ENCODE data around the gene NADK2. TPM values are rescaled to one million over a fixed set of nuclear protein-coding genes. Genes with fewer than 3 reads are reported as not detected.

NADK2 gene
- total RNA-seq, 1 donor from 2014 or later = 40.2 TPM

DNA sequence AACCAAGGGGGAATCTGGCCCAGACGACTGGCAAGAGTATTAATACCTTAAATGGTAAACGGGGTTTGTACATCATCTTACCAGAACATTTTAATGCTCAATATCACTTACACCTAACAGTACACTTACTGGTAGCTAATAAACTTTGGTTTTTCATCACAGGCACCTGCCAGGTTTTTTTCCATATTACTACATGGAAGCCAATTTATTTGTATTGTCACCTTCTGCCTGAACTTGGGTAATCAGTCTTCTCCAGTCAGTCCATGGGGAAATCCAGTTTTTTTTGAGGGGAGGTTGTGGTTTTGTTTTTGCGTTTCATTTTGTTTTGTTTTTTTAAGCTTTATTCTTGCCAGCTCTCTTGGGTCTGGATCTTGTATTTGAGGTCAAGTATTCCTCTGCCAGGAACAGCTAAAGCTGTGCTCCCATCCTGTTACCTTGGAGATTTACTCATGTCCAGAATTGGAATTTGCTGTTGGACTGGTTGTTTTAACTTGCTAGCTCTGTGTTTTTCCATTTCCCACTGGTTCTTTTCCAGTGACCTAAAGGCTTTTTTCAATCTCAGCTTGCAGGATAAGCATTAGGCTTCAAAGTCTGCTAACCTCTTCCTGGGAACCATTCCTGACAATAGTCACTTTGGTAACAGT lies 11.1 kb upstream of the NADK2 start:
- no peak overlapping the region for H3K27ac Mint-ChIP-seq
- no peak for DNase-seq (ENCODE audit: low spot score in 2 of 2, unreplicated experiment in 2 of 2)
- TF ChIP-seq, protein P1, sequence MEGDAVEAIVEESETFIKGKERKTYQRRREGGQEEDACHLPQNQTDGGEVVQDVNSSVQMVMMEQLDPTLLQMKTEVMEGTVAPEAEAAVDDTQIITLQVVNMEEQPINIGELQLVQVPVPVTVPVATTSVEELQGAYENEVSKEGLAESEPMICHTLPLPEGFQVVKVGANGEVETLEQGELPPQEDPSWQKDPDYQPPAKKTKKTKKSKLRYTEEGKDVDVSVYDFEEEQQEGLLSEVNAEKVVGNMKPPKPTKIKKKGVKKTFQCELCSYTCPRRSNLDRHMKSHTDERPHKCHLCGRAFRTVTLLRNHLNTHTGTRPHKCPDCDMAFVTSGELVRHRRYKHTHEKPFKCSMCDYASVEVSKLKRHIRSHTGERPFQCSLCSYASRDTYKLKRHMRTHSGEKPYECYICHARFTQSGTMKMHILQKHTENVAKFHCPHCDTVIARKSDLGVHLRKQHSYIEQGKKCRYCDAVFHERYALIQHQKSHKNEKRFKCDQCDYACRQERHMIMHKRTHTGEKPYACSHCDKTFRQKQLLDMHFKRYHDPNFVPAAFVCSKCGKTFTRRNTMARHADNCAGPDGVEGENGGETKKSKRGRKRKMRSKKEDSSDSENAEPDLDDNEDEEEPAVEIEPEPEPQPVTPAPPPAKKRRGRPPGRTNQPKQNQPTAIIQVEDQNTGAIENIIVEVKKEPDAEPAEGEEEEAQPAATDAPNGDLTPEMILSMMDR (IDR thresholded peaks at IDR 0.05; ENCODE audit: unreplicated experiment) = no peak
- H3K9me3 Mint-ChIP-seq = no peaks in the 10 kb centered on the region
- no peaks in the 10 kb centered on the region for H3K36me3 Mint-ChIP-seq
- H3K27me3 Mint-ChIP-seq (ENCODE audit: low read depth) = no peaks in the 10 kb centered on the region
- H3K4me3 Mint-ChIP-seq = no peak overlapping the region
- H3K4me1 Mint-ChIP-seq = peaks cover 3% of the 10 kb centered on the region

DNA sequence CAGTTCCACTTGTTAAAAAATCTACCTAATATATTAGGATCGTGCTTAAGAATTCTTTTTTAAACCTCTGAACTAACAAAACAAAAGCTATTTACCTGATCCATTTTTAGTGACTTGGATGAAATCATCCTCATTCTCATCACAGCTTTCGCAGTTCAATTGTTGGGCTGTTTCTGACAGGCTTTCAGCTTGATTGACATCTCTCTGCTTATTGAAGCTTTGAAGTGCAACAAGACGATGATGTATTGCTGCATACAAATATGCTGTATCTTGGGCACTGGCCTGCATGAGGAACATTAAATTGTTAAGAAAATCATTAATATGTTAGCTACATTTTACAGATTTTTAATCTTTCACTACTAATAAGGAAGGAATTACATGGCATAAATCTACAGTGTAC lies 9.5 kb upstream of the NADK2 start:
- H3K4me1 Mint-ChIP-seq = peaks cover 3% of the 10 kb centered on the region
- H3K36me3 Mint-ChIP-seq = no peaks in the 10 kb centered on the region
- H3K27me3 Mint-ChIP-seq (ENCODE audit: low read depth) = no peaks in the 10 kb centered on the region
- no peak overlapping the region for H3K4me3 Mint-ChIP-seq
- no peak overlapping the region for H3K27ac Mint-ChIP-seq
- TF ChIP-seq, protein P1 (IDR thresholded peaks at IDR 0.05; ENCODE audit: unreplicated experiment) = no peak
- H3K9me3 Mint-ChIP-seq = no peaks in the 10 kb centered on the region
- no peak for DNase-seq (ENCODE audit: low spot score in 2 of 2, unreplicated experiment in 2 of 2)

DNA sequence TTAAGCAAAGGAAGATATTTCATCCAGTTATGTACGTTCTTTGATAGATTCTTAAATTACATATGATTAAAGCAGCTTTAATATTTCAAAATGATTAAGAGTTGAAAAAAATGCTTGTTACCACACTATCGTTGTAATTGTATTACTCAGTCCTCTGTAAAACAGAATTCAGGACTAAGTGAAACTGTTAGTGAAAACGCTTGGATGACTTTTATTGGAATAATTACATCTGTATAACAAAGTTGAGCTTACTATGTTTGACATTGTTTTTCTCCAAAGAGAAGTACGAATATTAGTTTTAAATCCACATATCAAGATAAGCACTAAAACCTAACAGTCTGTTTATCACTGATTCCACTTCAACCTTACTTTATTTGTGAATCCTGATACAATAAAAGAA lies 8.7 kb upstream of the NADK2 start:
- no peak for DNase-seq (ENCODE audit: low spot score in 2 of 2, unreplicated experiment in 2 of 2)
- Mint-ChIP-seq H3K36me3 (no peaks in the 10 kb centered on the region), H3K4me3 (no peak overlapping the region), H3K27ac (no peak overlapping the region), H3K27me3 (ENCODE audit: low read depth) (no peaks in the 10 kb centered on the region), H3K9me3 (no peaks in the 10 kb centered on the region), H3K4me1 (peaks cover 3% of the 10 kb centered on the region)
- TF ChIP-seq, protein P1 (IDR thresholded peaks at IDR 0.05; ENCODE audit: unreplicated experiment) = no peak

DNA sequence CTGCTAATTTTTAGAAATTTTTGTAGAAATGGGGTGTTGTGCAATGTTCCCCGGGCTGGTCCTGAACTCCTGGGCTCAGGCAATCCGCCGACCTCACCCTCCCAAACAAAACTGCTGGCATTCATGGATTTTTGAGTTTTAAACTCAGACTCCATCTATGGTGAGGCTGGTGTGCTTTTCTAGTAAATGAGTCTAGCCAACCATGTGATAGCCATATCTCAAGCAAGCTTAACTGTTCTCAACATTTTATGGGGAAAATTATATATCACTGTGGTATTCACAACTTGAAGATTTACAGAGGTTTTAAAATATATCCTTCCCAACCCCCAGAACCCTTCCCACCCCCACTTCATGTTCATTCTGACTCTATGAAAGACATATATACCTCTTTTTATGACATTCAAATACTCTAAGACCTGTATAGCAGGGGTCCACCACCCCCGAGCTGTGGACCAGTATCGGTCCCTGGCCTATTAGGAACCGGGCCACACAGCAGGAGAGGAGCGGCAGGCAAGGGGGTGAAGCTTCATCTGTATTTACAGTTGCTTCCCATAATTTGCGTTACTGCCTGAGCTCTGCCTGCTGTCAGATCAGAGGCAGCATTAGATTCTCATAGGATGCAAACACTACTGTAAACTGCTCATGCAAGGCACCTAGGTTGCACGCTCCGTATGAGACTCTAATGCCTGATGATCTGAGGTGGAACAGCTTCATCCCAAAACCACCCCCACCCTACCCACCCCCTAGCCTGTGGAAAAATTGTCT lies 4.5 kb upstream of the NADK2 start:
- Mint-ChIP-seq H3K36me3 (no peaks in the 10 kb centered on the region), H3K27ac (no peak overlapping the region), H3K9me3 (no peaks in the 10 kb centered on the region), H3K4me1 (peaks cover 8% of the 10 kb centered on the region), H3K4me3 (no peak overlapping the region), H3K27me3 (ENCODE audit: low read depth) (no peaks in the 10 kb centered on the region)
- DNase-seq (ENCODE audit: low spot score in 2 of 2, unreplicated experiment in 2 of 2) = no peak
- TF ChIP-seq, protein P1 (IDR thresholded peaks at IDR 0.05; ENCODE audit: unreplicated experiment) = no peak

DNA sequence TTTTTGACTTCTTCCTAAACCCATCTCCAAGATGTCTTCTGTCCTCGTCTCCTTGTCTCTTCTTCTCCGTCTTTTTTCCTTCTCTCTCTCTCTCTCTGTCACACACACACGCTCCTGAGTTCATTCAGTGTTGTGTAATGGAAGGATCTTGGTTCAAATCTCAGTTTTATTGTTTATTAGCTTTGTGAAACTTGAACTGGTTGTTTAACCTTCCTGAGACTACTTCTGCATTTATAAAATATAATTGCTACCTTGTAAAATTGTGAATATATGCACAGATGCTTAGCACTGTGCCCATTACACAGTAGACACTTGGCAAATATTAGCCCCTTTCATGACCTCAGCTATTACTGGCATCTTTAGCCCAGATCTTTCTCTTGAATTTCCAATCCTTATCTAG lies 2.4 kb upstream of the NADK2 start:
- Mint-ChIP-seq H3K4me1 (peaks cover 23% of the 10 kb centered on the region), H3K4me3 (no peak overlapping the region), H3K27ac (peak overlapping the region; percentile 43), H3K36me3 (no peaks in the 10 kb centered on the region), H3K9me3 (no peaks in the 10 kb centered on the region), H3K27me3 (ENCODE audit: low read depth) (no peaks in the 10 kb centered on the region)
- no peak for DNase-seq (ENCODE audit: low spot score in 2 of 2, unreplicated experiment in 2 of 2)
- TF ChIP-seq, protein P1 (IDR thresholded peaks at IDR 0.05; ENCODE audit: unreplicated experiment) = no peak
